Stimulated activated CD4-positive, alpha-beta T cell treated with anti-CD3 and anti-CD28 coated beads, Interleukin-4, amount 100 ng/mL, for 24 hours (primary cell): ENCODE results near the gene PWWP2A.

Source experiments
- DNase-seq: peaks from one replicate; pipeline ENCODE4 v3.0.0-alpha.2; 2020

The PWWP2A gene

DNA sequence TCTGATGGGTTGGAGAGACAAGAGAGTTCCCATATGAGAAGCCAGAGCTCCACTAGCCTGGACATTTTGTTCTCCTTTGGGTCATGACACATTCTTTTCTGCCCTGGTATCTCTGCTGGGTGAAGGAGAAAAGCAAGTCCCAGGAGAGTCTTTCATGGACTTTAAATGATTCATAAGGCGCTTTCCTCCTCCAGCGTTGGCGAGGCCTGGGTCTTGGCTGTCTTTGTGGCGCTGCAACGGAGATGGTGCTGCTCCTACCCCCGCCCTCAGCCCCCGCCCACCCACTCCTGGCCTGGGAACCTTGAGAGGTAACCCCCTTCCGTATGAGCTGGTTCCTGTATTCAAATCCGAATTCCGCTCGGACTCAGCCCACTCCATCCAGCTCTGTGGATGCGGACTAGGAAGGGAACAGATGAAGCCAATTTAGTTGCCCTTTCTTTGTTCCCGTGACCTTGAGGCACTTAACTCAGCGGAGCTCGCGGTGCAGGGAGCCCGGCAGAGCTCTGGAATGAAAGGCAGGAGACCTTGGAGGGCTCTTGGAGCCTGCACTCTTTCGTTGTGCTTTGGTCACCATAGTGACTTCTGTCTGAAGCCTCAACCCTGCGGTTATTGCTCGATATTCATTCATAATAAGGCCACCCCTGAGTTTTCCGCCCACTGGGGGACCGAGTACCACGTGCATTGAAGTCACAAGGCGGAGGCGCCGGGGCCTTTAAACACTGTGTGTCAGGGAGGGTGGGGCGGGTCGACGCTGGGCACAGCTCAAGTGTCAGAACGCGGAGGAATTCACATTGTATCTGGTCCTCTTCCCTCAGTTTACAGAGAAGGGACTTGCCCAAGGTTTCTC lies 14.0 kb upstream of the PWWP2A start:
- no peak for DNase-seq

GRCh38 chr5:160129841-160130240 lies 10.6 kb upstream of the PWWP2A start:
- DNase-seq: no peak

DNA sequence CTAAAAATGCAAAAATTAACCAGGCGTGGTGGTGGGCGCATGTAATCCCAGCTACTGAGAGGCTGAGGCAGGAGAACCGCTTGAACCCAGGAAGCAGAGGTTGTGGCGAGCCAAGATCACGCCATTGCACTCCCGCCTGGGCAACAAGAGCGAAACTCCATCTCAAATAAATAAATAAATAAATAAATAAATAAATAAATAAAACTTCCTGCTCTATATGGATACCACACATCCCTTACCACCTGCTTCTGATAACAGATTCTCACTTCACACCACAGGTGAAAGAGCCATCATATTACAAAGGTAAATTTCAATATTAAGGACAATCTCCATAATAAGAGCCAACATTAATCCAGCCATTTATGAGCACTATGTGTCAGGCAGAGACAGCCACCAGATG lies 9.4 kb upstream of the PWWP2A start:
- no peak for DNase-seq

- DNase-seq: no peak
Measured at GRCh38 chr5:160119905-160120266, 636 bp upstream of the PWWP2A start.

DNA sequence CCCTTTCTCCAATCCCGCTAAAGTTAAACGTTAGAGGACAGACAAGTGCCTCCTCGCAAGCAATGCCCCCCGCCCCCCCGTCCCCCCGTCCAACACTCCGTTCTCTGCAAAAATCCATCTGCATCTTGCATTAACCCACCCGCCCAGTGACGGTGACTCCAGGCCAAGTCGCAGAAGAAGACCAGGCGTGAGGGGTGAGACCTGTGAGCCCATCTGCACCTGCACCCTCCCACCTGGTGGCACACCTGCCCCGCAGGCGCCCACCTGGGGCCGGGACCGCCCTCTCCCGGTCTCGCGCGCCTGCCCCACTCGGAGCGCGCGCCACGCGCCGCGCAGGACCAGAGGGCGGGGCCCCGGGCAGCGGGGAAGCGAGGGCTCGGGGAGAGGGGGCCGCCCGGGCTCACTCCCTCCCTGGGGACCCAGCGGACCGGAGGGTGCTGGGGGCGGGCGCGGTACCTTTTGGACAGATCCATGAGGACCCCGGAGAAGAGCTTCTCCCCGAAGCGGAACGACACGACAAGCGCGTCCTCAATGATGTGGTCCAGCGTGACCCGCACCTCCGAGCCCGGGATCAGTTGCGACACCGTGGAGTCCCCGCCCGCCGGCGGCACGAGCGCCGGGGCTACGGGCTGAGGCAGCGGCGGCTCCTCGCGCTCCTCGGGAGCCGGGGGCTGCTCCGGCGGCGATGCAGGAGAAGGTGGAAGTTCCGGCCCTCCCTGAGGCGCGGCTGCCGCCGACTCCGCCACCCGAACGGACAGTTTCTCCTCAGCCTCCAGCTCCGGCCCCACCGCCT lies 705 bp downstream of the PWWP2A start:
- DNase-seq: peak; percentile 45

- no peak for DNase-seq
Measured at GRCh38 chr5:160116991-160117390, 2.3 kb downstream of the PWWP2A start.

DNA sequence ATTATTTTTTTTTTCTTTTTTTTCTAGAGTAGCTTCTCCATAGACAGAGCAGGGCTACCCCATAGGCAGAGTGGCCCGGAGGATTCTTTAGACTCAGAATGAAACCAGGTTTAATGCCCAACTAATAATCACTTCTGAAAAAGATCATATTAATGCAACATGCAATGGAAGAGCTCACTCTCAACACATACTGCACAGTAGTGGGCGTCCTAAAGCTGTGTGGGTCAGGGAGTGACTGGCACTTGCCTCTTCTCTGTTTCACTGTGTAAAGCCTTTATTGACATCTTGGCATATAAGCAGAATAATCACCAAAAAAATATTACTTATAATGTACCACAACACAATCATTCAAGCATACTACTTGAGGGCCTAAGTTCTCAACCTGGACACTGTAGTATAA lies 11.1 kb downstream of the PWWP2A start:
- no peak for DNase-seq

GRCh38 chr5:160105686-160106360 lies 13.4 kb downstream of the PWWP2A start:
- no peak for DNase-seq

DNA sequence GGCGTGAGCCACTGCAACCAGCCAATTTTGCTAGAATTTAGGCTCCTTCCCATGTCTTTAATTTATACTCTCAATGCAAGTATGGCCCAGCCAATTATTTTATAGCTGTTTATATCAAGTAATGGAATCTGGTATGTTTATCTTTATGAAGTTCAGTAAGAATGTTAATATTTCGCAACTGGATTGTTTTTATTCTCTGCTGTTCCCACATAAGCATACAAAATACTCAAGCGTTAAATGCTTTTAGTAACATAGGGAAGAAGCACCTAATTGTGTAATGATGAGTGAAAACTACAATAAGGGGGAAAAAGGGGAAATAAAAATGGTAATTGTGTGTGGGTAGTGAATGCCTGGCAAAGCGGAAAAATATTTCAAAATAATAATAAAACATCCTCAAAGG lies 21.3 kb downstream of the PWWP2A start:
- DNase-seq: no peak

DNA sequence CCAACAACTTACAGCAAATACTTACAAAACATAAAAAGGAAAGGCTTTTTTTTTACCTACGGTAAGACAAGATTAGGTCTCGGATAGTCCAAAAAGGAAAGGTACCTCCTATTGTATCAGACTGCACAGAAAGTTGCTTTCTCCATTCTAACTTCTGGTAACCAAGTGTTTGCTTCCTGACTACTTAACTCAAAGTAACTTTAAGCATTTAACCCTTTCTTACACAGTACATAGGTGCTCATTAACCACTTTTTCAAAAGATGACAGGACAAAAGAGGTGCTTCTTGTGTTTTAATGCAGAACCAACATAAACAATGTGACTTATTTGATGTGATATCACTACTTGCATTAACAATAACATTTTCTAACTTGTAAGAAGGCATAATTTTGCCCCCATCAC lies 23.1 kb downstream of the PWWP2A start:
- no peak for DNase-seq

GRCh38 chr5:160092960-160093707 lies 26.1 kb downstream of the PWWP2A start:
- DNase-seq: no peak

GRCh38 chr5:160092514-160092913 lies 26.7 kb downstream of the PWWP2A start:
- DNase-seq: no peak

- no peak for DNase-seq
Measured at GRCh38 chr5:160090059-160090458, 29.2 kb downstream of the PWWP2A start.

DNA sequence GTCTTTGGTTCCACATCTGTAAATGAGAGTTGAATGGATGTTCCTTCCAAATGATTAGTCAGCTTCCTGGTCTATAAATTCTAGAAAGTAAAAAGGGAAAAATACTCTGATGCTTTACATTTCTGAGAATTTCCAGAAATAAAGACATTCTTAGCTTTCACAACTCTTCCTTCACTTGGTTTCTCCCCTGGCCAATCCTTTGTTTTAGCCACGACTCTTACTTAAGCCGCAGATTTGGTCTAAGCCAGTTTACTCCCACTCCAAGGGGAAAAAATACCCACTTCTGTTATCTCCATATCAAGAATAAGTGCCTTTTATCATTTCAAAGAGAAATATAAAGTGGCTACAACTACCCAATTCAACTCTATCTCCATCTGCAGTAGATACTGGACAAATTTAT lies 29.7 kb downstream of the PWWP2A start:
- DNase-seq: no peak

DNA sequence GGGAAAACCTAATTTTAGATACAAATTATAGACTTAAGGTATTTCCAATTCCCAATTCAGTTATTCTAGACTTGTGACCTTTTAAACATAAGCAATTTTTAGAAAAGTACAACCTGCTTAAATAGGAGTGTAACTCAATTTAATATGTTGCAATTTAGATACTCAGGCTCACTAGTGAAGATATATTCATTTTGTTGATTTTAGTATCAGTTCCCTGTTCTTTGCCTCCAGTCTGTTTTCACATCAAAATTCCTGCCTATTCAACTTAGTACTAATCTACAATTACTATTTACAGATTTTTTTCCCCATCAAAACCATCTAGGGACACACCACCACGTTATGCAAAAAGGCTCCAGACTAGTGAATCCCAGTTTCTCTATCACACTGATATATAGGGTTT lies 30.4 kb downstream of the PWWP2A start:
- no peak for DNase-seq

DNA sequence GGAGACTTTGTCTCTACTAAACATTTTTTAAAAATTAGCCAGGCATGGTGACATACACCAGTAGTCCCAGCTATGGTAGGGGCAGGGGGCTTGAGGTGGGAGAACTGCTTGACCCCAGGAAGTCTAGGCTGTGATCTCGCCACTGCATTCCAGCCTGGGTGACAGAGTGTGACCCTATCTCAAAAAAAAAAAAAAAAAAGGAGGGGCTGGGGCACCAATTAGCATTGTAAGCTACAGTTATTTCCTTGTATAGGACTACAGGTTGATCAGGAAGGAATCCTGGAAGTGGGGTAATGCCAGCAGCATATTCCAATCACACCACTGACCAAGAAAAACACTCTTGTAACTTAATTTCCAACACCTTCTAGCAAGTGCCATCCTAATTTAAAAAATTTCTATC lies 32.1 kb downstream of the PWWP2A start:
- DNase-seq: no peak

GRCh38 chr5:160084144-160084543 lies 35.1 kb downstream of the PWWP2A start:
- no peak for DNase-seq

- no peak for DNase-seq
Measured at GRCh38 chr5:160083501-160083900, 35.7 kb downstream of the PWWP2A start.

DNA sequence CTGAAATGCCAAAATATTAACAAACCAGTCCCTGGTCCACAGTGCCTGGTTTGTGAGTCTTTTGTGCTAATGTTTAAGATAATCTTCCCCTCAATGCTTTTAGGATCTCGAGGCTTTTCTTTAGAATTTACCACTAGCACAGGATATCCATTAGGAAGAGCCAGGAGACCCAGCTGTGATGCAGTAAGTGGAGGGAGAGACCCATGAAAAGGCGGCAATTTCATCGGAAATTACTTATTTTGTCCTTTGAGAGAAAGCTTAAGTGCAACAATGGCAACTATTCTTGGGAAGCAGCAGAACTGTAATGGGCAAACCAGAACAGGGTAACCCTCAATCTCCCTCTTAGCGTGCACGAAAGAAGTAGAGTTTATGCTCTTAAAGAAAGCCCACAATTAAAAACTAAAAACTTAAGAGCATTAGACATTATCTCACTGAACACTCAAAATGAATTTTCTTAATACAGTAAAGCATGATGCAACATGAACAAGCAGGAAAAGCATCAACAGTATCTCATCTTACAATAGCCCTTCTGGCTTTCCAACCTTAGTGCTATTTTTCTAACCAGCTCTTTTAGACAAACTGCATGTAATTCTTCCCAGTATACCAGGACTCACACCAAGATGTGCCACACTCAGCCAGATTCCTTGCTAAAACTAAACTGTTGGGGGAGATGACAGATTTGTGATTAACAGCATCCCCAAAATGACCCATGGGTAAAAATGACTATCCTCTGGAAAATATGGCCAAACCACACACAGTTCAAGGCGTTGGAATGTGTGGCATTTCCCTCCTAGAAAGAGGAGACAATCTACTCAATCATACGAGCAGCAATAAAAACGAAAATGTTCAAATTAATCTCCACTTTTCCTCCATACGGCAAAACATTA lies 36.4 kb downstream of the PWWP2A start:
- no peak for DNase-seq

DNA sequence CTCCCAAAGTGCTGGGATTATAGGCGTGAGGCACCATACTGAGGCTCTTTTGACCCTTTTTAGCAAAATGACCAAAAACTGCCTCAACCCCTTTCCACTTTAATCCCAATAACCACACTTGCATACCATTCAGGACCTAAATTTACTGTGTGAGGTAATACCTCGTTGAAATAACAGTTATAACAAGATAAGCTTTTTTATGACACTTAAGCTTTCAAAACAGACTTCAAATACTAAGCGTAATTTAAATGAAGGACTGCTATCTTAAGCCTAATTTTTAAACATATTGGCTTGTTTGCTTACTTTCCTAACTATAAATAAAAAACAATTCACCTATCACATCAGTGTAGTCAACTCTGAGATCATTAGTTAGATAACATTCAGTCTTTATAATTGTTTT lies 37.8 kb downstream of the PWWP2A start:
- DNase-seq: no peak

- no peak for DNase-seq
Measured at GRCh38 chr5:160079753-160080152, 39.5 kb downstream of the PWWP2A start.

DNA sequence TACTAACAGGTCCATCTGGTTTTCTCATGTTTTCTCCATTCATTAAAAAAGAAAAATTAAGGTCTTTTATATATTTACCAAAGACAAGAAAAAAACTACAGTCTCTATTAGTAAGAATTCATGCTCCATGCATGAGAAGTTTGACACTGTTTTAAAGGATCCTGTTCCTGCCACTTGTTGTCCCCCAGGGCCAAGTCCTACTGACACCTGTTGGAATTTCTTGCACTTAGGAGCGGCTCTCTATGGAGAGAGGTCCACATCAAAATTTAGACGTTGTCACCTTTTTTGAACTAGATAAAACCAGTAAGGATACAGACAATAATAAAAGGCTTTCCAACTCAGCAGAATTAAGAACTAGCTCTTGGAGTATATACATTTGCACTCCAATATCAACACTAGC lies 42.3 kb downstream of the PWWP2A start:
- no peak for DNase-seq
